Neutrophil (primary cell): ENCODE results near the gene HS3ST2.

Experiments
- H3K27ac ChIP-seq: fragments of 200-600 bp; sonication (generic); 2 replicates; pipeline ENCODE4 v1.5.1; 2016; ENCODE audit warnings: mild to moderate bottlenecking, moderate library complexity
- H3K27me3 ChIP-seq: fragments of 200-600 bp; sonication (generic); 2 replicates; pipeline ENCODE4 v1.6.0; 2016; ENCODE audit warnings: mild to moderate bottlenecking
- H3K36me3 ChIP-seq: fragments of 200-600 bp; sonication (generic); 2 replicates; pipeline ENCODE4 v1.5.1; 2017
- H3K4me1 ChIP-seq, 2 experiments: fragments of 200-600 bp in 1 of 2; sonication (generic) in 1 of 2; 1 replicate in 1 of 2; 2 replicates in 1 of 2; pipeline versions ENCODE4 v1.5.1 to v1.6.1; 2013 to 2016; ENCODE audit warnings: low read depth in 1 of 2, low read length in 1 of 2, mild to moderate bottlenecking in 1 of 2, moderate library complexity in 1 of 2; ENCODE audit not compliant: control insufficient read depth in 1 of 2, insufficient read depth in 1 of 2
- H3K4me3 ChIP-seq, 2 experiments: fragments of 200-600 bp in 1 of 2; sonication (generic) in 1 of 2; 1 replicate in 1 of 2; 2 replicates in 1 of 2; pipeline ENCODE4 v1.5.1; 2013 to 2016; ENCODE audit warnings: low read depth in 1 of 2, low read length in 1 of 2, mild to moderate bottlenecking in 1 of 2, moderate library complexity in 1 of 2
- H3K9me3 ChIP-seq: fragments of 200-600 bp; sonication (generic); 2 replicates; pipeline ENCODE4 v1.5.1; 2016
- CTCF ChIP-seq: fragments of 200-600 bp; sonication (generic); IDR thresholded peaks from 2 replicates; pipeline ENCODE4 v1.5.1; 2016; ENCODE audit warnings: antibody characterized with exemption

The HS3ST2 gene

GRCh38 chr16:22862046-22862445, 48.1 kb downstream of the HS3ST2 start:
- TF ChIP-seq CTCF, result no peak
- Histone ChIP-seq H3K9me3 (no peaks in the 10 kb centered on the region), H3K27ac (no peak overlapping the region), H3K27me3 (peaks cover 4% of the 10 kb centered on the region), H3K4me3 (no peak overlapping the region), H3K4me1 (no peaks in the 10 kb centered on the region), H3K36me3 (no peaks in the 10 kb centered on the region)

GRCh38 chr16:22864375-22864774, 50.4 kb downstream of the HS3ST2 start:
- H3K4me1 ChIP-seq, result no peaks in the 10 kb centered on the region
- H3K36me3 ChIP-seq, result no peaks in the 10 kb centered on the region
- no peaks in the 10 kb centered on the region for H3K27me3 ChIP-seq
- no peak overlapping the region for H3K4me3 ChIP-seq
- no peaks in the 10 kb centered on the region for H3K9me3 ChIP-seq
- no peak overlapping the region for H3K27ac ChIP-seq
- TF ChIP-seq CTCF, result no peak

- Histone ChIP-seq H3K36me3 (no peaks in the 10 kb centered on the region), H3K4me1 (no peaks in the 10 kb centered on the region), H3K27me3 (no peaks in the 10 kb centered on the region), H3K27ac (no peak overlapping the region), H3K9me3 (no peaks in the 10 kb centered on the region), H3K4me3 (no peak overlapping the region)
- TF ChIP-seq CTCF, result no peak
Measured at GRCh38 chr16:22868593-22869224, 54.7 kb downstream of the HS3ST2 start.

- no peaks in the 10 kb centered on the region for H3K9me3 ChIP-seq
- no peak for TF ChIP-seq CTCF
- no peak overlapping the region for H3K27ac ChIP-seq
Measured at GRCh38 chr16:22871861-22872260, 57.9 kb downstream of the HS3ST2 start.

GRCh38 chr16:22874394-22874793, 60.4 kb downstream of the HS3ST2 start:
- Histone ChIP-seq H3K27ac (no peak overlapping the region), H3K36me3 (no peaks in the 10 kb centered on the region), H3K27me3 (no peaks in the 10 kb centered on the region), H3K9me3 (no peaks in the 10 kb centered on the region), H3K4me3 (no peak overlapping the region), H3K4me1 (no peaks in the 10 kb centered on the region)
- no peak for TF ChIP-seq CTCF

More at GRCh38 chr16:22871861-22872260, 57.9 kb downstream of the HS3ST2 start:
- H3K36me3 ChIP-seq, result no peaks in the 10 kb centered on the region
- H3K4me3 ChIP-seq, result no peak overlapping the region
- no peaks in the 10 kb centered on the region for H3K4me1 ChIP-seq
- H3K27me3 ChIP-seq, result no peaks in the 10 kb centered on the region
